ENCODE results near the gene CEACAM7. TPM values are rescaled to one million over a fixed set of nuclear protein-coding genes. Genes with fewer than 3 reads are reported as not detected.

Gene CEACAM7
- total RNA-seq, 4 donors from 2014 or later: 3.7 to 7.8 (median 5.0) TPM

GRCh38 chr19:41624937-41625336, 63.1 kb downstream of the CEACAM7 start:
- no peak overlapping the region for H3K4me3 ChIP-seq (ENCODE audit: low read depth, poor library complexity, severe bottlenecking)
- peak in 1 of 2 donors; percentile 5 for DNase-seq (ENCODE audit: low spot score in 2 of 2)
- 33 to 49% methylated on average over 4 of the region's 4 CpGs for WGBS, 2 donors
- intact Hi-C loops (cut with DNase I; ENCODE audit: low total_unique reads): no loop called here
- TF ChIP-seq CTCF (IDR thresholded peaks at IDR 0.05): no peak
- no peak for TF ChIP-seq POLR2A (IDR thresholded peaks at IDR 0.05)

GRCh38 chr19:41624515-41624914, 63.6 kb downstream of the CEACAM7 start:
- intact Hi-C loops (cut with DNase I; ENCODE audit: low total_unique reads): no loop called here
- no peak for DNase-seq (ENCODE audit: low spot score in 2 of 2)

DNA sequence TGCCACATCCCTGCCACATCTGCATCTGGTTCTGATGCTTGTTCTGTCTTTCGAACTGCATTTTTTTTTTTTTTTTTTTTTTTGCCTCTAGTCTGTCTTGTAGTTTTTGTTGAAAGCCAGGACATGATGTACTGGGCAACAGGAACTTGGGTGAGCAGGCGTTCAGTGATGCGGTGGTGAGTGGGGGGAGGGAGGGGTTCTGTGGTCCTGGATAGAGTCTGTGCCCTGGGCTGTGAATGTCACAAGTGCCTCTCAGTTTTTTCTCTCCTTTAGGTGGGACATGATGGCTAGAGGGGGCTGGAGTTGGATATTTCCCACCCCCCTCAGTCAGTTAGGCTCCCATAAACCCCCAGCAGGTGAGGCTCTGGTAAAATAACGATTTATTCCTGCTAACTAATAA, 64.7 kb downstream of the CEACAM7 start:
- H3K4me3 ChIP-seq (ENCODE audit: low read depth, poor library complexity, severe bottlenecking): no peak overlapping the region
- TF ChIP-seq CTCF (IDR thresholded peaks at IDR 0.05): no peak
- TF ChIP-seq POLR2A (IDR thresholded peaks at IDR 0.05): no peak
- peak in 1 of 2 donors; percentile 12 for DNase-seq (ENCODE audit: low spot score in 2 of 2)
- intact Hi-C loops (cut with DNase I; ENCODE audit: low total_unique reads): no loop called here
- WGBS, 2 donors: 42 to 43% methylated on average over 4 of the region's 4 CpGs

More at GRCh38 chr19:41624515-41624914, 63.6 kb downstream of the CEACAM7 start:
- TF ChIP-seq CTCF (IDR thresholded peaks at IDR 0.05) (no peak), POLR2A (IDR thresholded peaks at IDR 0.05) (no peak)
- H3K4me3 ChIP-seq (ENCODE audit: low read depth, poor library complexity, severe bottlenecking): no peak overlapping the region
- 64 to 78% methylated on average over 7 of the region's 7 CpGs for WGBS, 2 donors

Other genes with a start within 250 kb of the CEACAM7 start
- 10 to 100 TPM; 34.8 to 49.8 (median 35.7) TPM for gene DMAC2, start 248.4 kb downstream of the CEACAM7 start, total RNA-seq
- not detected for gene ERICH4, start 245.1 kb downstream of the CEACAM7 start, total RNA-seq
- gene CEACAM21, start 112.1 kb downstream of the CEACAM7 start, total RNA-seq: under 1 TPM in 1 of 4 donors, not detected in 3; 0.75 TPM
- under 1 TPM in 2 of 4 donors, not detected in 2; 0.84 to 0.88 TPM for gene CEACAM4, start 61.2 kb downstream of the CEACAM7 start, total RNA-seq
- 10 to 100 TPM in 2 of 4 donors, 1 to 10 TPM in 2; 6.0 to 14.0 (median 9.1) TPM for gene CEACAM5, start 20.4 kb upstream of the CEACAM7 start, total RNA-seq
- gene CEACAM6, start 67.3 kb upstream of the CEACAM7 start, total RNA-seq: 10 to 100 TPM in 2 of 4 donors, 1 to 10 TPM in 2; 2.6 to 23.1 (median 14.5) TPM
- gene CEACAM3, start 108.3 kb upstream of the CEACAM7 start, total RNA-seq: not detected
- gene LYPD4, start 156.4 kb upstream of the CEACAM7 start, total RNA-seq: not detected
- gene DMRTC2, start 156.8 kb upstream of the CEACAM7 start, total RNA-seq: not detected
- gene RPS19, start 172.0 kb upstream of the CEACAM7 start, total RNA-seq: 1,000 to 10,000 TPM; 1,327 to 3,048 (median 2,121) TPM
- gene CD79A, start 189.0 kb upstream of the CEACAM7 start, total RNA-seq: under 1 TPM in 1 of 4 donors, not detected in 3; 0.81 TPM
- 10 to 100 TPM; 56.9 to 94.3 (median 68.7) TPM for gene ARHGEF1, start 194.9 kb upstream of the CEACAM7 start, total RNA-seq
- gene ERFL, start 240.2 kb upstream of the CEACAM7 start, total RNA-seq: under 1 TPM in 1 of 4 donors, not detected in 3; 0.16 TPM